ENCODE results near the gene VCPKMT.

- TF ChIP-seq GATA2 (IDR thresholded peaks at IDR 0.05; ENCODE audit: low read depth, low read length): no peak
- TF ChIP-seq GATA3 (IDR thresholded peaks at IDR 0.05; ENCODE audit: low read depth, low read length): no peak
Measured at GRCh38 chr14:50065583-50065982, 50.8 kb downstream of the VCPKMT start.
